ENCODE data around the gene C2CD2.

- TF ChIP-seq POLR2AphosphoS5 (IDR thresholded peaks at IDR 0.05; ENCODE audit: low read depth, low read length) (no peak), CTCF (IDR thresholded peaks at IDR 0.05) (no peak), TEAD4 (IDR thresholded peaks at IDR 0.05; ENCODE audit: borderline replicate concordance, insufficient read depth) (no peak), USF1 (IDR thresholded peaks at IDR 0.05; ENCODE audit: borderline replicate concordance, low read depth) (no peak), YY1 (IDR thresholded peaks at IDR 0.05; ENCODE audit: low read depth) (no peak), EP300 (IDR thresholded peaks at IDR 0.05; ENCODE audit: borderline replicate concordance in 1 of 2, low read depth in 1 of 2, low read length in 1 of 2) (no peak), CHD2 (IDR thresholded peaks at IDR 0.05; ENCODE audit: low read length, partially characterized antibody) (no peak)
Measured at GRCh38 chr21:41907496-41908258, 46.1 kb downstream of the C2CD2 start.
